Panc1 (cell line): ENCODE data around the gene ARSI.

Source experiments
- POLR2AphosphoS5 ChIP-seq: IDR thresholded peaks from 2 replicates; pipeline ENCODE4 v1.6.1; 2012; ENCODE audit warnings: mild to moderate bottlenecking, low read depth, low read length, moderate library complexity
- TF ChIP-seq, protein P1 (sequence below): fragments of 450-650 bp; IDR thresholded peaks from 2 replicates; pipeline ENCODE4 v1.5.1; 2017; ENCODE audit warnings: mild to moderate bottlenecking
- TF ChIP-seq, protein P2 (sequence below), 2 experiments: IDR thresholded peaks; 2 replicates each; pipeline ENCODE4 v1.6.1; 2011 to 2012; ENCODE audit warnings: low read depth in 2 of 2, control low read depth in 1 of 2, low read length in 1 of 2, mild to moderate bottlenecking in 1 of 2, moderate library complexity in 1 of 2; ENCODE audit not compliant: insufficient read depth in 1 of 2

DNA sequence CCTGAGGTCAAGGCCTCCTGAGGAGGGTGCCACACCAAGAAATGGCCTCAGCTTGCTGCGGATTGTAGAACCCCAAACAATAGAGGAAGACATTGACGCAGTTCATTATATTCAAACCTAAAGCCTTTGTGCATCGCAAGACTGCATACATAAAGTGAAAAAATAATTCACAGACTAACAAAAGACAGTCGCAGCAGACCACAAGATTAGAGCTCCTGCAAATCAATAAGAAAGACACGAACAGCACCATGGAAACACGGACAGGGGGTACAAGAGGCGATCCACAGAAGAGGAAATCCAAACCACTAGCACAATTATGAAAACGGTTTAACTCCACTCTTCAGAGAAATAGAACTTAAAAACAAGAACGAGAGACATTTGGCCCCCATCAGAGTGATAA lies 44.7 kb upstream of the ARSI start:
- no peak for TF ChIP-seq POLR2AphosphoS5
- TF ChIP-seq, protein P1, sequence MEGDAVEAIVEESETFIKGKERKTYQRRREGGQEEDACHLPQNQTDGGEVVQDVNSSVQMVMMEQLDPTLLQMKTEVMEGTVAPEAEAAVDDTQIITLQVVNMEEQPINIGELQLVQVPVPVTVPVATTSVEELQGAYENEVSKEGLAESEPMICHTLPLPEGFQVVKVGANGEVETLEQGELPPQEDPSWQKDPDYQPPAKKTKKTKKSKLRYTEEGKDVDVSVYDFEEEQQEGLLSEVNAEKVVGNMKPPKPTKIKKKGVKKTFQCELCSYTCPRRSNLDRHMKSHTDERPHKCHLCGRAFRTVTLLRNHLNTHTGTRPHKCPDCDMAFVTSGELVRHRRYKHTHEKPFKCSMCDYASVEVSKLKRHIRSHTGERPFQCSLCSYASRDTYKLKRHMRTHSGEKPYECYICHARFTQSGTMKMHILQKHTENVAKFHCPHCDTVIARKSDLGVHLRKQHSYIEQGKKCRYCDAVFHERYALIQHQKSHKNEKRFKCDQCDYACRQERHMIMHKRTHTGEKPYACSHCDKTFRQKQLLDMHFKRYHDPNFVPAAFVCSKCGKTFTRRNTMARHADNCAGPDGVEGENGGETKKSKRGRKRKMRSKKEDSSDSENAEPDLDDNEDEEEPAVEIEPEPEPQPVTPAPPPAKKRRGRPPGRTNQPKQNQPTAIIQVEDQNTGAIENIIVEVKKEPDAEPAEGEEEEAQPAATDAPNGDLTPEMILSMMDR, result no peak
- TF ChIP-seq, protein P2, sequence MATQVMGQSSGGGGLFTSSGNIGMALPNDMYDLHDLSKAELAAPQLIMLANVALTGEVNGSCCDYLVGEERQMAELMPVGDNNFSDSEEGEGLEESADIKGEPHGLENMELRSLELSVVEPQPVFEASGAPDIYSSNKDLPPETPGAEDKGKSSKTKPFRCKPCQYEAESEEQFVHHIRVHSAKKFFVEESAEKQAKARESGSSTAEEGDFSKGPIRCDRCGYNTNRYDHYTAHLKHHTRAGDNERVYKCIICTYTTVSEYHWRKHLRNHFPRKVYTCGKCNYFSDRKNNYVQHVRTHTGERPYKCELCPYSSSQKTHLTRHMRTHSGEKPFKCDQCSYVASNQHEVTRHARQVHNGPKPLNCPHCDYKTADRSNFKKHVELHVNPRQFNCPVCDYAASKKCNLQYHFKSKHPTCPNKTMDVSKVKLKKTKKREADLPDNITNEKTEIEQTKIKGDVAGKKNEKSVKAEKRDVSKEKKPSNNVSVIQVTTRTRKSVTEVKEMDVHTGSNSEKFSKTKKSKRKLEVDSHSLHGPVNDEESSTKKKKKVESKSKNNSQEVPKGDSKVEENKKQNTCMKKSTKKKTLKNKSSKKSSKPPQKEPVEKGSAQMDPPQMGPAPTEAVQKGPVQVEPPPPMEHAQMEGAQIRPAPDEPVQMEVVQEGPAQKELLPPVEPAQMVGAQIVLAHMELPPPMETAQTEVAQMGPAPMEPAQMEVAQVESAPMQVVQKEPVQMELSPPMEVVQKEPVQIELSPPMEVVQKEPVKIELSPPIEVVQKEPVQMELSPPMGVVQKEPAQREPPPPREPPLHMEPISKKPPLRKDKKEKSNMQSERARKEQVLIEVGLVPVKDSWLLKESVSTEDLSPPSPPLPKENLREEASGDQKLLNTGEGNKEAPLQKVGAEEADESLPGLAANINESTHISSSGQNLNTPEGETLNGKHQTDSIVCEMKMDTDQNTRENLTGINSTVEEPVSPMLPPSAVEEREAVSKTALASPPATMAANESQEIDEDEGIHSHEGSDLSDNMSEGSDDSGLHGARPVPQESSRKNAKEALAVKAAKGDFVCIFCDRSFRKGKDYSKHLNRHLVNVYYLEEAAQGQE (IDR thresholded peaks at IDR 0.05; ENCODE audit: insufficient read depth in 1 of 2, low read depth in 2 of 2, low read length in 1 of 2), result no peak
